HG03280 (cell line): ENCODE results near the gene KCNH3.
"Not testable (repeated sequence)": the region's sequence is repeated elsewhere in the genome, so short reads cannot be mapped to it uniquely, and the experiment has no call there.

ENCODE experiments used
- ATAC-seq: cut with Tn5 transposase; IDR thresholded peaks from one replicate; pipeline ENCODE4 v1.9.1; 2021; ENCODE audit warnings: mild to moderate bottlenecking, moderate library complexity; ENCODE audit not compliant: unreplicated experiment

The KCNH3 gene

GRCh38 chr12:49538510-49539403 is at the start of gene KCNH3:
KCNH3 (plus strand) TSS chr12:49539030; CDS start chr12:49539417, 387 bp downstream.
- peak; percentile 73 for ATAC-seq

GRCh38 chr12:49489154-49489553 is 49.7 kb upstream of the KCNH3 start:
- no peak for ATAC-seq

- no peak for ATAC-seq
These were observed 49.1 kb upstream of the KCNH3 start for GRCh38 chr12:49489720-49490119.

GRCh38 chr12:49491823-49492222 is 47.0 kb upstream of the KCNH3 start:
- ATAC-seq: no peak

GRCh38 chr12:49493900-49494299 is 44.9 kb upstream of the KCNH3 start:
- ATAC-seq: no peak

- no peak for ATAC-seq
These were observed 42.1 kb upstream of the KCNH3 start for GRCh38 chr12:49496417-49497360.

- ATAC-seq: no peak
These were observed 36.9 kb upstream of the KCNH3 start for GRCh38 chr12:49501895-49502294.

GRCh38 chr12:49502590-49502989 is 36.2 kb upstream of the KCNH3 start:
- ATAC-seq: no peak

- ATAC-seq: no peak
These were observed 35.1 kb upstream of the KCNH3 start for GRCh38 chr12:49503674-49504180.

GRCh38 chr12:49505672-49506071 is 33.2 kb upstream of the KCNH3 start:
- no peak for ATAC-seq

GRCh38 chr12:49507139-49507538 is 31.7 kb upstream of the KCNH3 start:
- no peak for ATAC-seq

- ATAC-seq: not testable (repeated sequence)
These were observed 29.1 kb upstream of the KCNH3 start for GRCh38 chr12:49509681-49510080.

- no peak for ATAC-seq
These were observed 27.4 kb upstream of the KCNH3 start for GRCh38 chr12:49511410-49511809.

- no peak for ATAC-seq
These were observed 26.3 kb upstream of the KCNH3 start for GRCh38 chr12:49512546-49512945.

GRCh38 chr12:49515266-49515665 is 23.6 kb upstream of the KCNH3 start:
- ATAC-seq: no peak

GRCh38 chr12:49518914-49519573 is 19.8 kb upstream of the KCNH3 start:
- ATAC-seq: no peak

GRCh38 chr12:49519574-49519936 is 19.3 kb upstream of the KCNH3 start:
- ATAC-seq: no peak

- ATAC-seq: no peak
These were observed 17.4 kb upstream of the KCNH3 start for GRCh38 chr12:49521389-49521788.

- ATAC-seq: no peak
These were observed 14.0 kb upstream of the KCNH3 start for GRCh38 chr12:49524660-49525324.

- no peak for ATAC-seq
These were observed 12.9 kb upstream of the KCNH3 start for GRCh38 chr12:49525942-49526341.
